Measurements from ENCODE around the gene SRD5A2. TPM values are rescaled to one million over a fixed set of nuclear protein-coding genes. Genes with fewer than 3 reads are reported as not detected.

SRD5A2 gene, protein sequence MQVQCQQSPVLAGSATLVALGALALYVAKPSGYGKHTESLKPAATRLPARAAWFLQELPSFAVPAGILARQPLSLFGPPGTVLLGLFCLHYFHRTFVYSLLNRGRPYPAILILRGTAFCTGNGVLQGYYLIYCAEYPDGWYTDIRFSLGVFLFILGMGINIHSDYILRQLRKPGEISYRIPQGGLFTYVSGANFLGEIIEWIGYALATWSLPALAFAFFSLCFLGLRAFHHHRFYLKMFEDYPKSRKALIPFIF
- not detected in 2 replicates for total RNA-seq (2014; rRNA removed; shearing (Covaris generic))

DNA sequence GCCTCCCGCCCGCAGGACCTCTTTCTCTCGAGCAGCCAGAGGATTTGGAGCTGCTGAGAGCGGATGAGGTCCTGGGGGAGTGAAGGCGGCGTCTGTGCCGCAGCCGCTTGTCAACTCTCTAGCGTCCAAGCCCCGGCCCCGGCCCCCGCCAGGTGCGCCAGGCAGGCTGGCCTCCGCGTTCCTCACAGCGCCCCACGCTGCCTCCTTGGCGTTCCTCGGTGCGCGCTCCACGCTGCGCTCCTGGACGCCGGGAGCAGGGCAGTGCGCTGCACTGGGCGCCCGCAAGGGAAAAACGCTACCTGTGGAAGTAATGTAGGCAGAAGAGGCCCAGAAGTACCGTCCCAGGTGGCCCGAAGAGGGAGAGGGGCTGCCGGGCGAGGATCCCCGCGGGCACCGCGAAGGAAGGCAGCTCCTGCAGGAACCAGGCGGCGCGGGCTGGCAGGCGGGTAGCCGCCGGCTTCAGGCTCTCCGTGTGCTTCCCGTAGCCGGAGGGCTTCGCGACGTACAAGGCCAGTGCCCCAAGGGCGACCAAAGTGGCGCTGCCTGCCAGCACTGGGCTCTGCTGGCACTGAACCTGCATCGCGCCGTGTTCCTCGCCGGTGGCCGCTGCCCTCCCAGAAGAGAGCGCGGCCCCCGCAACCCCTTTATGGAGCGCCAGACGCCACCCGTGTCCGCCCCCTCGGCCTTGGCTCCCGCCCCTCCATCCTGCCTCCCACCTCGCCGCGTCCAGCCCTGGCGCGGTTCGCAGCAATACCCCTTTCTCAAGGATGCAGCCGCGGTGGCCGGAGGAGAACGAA, at the start of gene SRD5A2:
SRD5A2 (minus strand) TSS at position 618 of the 797 bp plus-strand sequence; CDS start at position 580, 38 bp downstream.
- no peak for DNase-seq (ENCODE audit: low spot score)

- DNase-seq (ENCODE audit: low spot score): no peak
These were observed 25.8 kb upstream of the SRD5A2 start for GRCh38 chr2:31606509-31606908.

DNA sequence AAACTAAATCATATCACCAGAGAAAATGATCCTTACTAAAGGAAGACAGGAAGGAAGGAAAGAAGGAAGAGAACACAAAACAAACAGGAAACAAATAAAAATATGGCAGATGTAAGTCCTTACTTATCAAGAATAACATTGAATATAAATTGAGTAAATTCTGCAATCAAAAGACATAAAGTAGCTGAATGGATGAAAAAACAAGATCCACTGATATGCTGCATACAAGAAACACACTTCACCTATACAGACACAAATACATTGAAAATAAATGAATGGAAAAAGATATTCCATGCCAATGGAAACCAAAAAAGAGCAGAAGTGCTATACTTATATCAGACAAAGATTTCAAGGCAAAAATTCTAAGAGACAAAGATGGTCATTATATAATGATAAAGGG, 18.0 kb upstream of the SRD5A2 start:
- DNase-seq (ENCODE audit: low spot score): no peak

GRCh38 chr2:31586230-31586629, 5.5 kb upstream of the SRD5A2 start:
- DNase-seq (ENCODE audit: low spot score): no peak

DNA sequence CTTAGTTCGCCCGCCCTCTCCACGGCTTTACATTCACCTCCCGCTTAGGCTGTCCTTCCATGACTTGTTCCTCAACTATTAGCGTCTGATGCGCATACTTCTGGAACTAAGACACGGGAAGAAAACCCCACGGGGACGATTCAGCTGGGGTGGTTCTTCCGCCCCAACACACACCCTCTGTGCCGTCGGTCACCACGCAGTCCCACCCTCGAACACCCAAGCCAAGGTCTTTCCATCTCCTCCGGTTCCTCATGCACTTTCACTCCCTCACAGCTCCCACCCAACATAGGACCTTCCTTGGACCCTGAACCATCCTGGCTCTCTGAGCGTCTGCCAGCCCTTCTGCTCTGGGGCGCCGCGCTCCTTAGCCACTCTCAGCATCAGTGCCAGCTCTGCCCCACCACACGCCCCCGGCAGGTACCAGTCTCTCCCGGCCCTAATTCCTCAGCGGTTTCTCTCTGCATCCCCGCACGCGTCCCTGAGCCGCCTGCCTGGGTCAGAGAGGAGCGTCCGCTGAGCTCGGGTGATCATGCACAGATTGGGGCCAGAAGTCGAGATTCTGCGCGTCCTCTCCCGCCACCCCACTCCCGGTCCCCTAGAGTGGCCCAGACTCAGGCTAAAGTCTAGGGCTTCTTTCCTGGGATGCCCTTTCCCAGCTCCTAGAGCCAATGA, 522 bp upstream of the SRD5A2 start:
- no peak for DNase-seq (ENCODE audit: low spot score)

GRCh38 chr2:31579996-31580320, 780 bp downstream of the SRD5A2 start:
- no peak for DNase-seq (ENCODE audit: low spot score)

GRCh38 chr2:31578316-31578715, 2.4 kb downstream of the SRD5A2 start:
- no peak for DNase-seq (ENCODE audit: low spot score)

DNA sequence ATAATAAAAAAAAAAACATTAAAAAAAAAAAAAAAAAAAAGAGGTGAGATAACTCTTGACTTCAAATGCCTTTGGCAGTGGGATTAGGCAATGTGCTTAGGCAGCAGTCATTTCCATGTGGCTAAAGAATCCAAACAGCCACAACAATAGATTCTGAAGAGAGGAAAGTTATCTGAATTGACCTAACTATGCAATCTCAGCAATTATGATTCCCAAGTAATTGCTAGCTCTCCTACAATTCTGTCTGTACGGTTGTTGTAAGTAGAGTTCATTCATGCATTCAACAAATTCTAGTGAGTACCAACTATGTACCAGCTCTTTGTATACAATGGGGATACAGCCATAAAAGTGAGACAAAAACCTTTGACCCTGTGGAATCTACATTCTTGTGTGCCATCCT, 3.6 kb downstream of the SRD5A2 start:
- DNase-seq (ENCODE audit: low spot score): no peak

DNA sequence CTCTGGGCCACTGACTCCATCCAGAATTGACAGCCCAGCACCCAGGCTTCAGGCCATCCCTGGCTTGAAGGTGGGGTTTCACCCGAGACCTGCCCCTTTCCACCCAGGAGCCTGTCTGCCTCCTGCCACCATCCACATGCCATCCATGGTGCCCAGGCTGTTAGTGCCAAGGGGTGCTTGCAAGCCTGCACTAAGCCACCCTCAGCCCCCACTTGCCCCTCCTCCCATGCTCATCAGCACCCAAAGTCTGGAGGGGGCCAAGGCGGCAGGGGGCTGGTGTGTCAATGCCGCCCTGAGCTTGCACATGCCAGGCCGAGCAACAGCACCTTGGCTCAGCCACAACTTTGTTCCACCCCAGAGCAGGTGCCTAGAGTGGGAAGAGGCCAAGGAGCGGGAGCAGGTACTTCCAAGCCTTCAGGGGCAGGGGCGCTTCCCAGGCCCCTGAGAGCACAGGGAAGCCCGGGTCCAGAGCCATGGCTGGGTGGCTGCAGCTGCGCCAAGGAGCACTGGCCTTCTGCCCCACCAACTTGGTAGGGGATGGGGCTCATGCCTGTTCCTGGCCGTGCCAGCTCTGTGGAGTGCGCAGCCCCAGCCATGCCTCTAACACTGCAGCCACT, 12.0 kb downstream of the SRD5A2 start:
- DNase-seq (ENCODE audit: low spot score): no peak

DNA sequence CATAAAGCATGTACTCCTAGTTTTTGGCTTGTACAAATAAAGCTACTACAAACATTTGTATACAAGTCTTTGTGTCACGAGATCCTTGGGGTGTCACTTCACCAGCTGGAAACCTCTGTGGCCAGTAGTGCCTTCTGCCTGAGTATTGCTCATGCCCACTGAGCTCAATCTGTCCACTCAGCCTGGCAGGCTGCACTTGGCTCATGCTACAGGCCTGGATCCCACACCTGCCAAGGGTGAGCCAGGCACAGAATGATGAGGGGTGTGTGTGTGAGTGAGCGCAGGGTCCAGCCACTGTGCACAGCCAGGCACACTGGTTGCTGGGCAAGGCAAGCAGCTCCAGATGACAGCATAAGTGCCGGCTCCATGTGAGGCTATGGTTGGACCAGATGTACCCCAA, 13.1 kb downstream of the SRD5A2 start:
- no peak for DNase-seq (ENCODE audit: low spot score)

DNA sequence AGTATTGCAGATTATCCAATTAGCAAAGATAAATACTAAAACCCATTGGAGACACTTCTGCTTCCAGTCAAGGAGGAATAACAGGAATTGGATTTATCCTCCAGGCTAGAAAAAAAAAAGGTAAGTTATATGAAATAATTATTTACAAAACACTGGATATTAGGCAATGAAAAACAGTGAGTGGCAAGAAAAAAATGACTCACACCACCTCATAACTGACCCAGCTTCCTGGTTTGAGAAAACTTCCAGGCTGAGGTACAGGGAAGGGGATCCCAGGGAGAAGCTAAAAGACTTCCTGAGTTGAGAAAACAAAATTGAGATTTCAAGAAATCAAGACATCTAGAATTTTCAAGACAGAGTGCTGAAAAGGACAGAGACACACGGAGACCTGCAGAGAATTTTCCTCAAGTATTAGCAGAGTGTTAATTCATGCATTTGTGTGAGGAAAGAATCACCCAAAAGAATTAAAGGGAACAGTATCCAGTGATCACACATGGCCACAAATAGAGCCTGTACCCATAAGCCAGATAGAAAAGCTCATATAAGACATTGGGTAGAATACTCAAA, 17.4 kb downstream of the SRD5A2 start:
- no peak for DNase-seq (ENCODE audit: low spot score)

- DNase-seq (ENCODE audit: low spot score): no peak
These were observed 18.9 kb downstream of the SRD5A2 start for GRCh38 chr2:31561823-31562222.

DNA sequence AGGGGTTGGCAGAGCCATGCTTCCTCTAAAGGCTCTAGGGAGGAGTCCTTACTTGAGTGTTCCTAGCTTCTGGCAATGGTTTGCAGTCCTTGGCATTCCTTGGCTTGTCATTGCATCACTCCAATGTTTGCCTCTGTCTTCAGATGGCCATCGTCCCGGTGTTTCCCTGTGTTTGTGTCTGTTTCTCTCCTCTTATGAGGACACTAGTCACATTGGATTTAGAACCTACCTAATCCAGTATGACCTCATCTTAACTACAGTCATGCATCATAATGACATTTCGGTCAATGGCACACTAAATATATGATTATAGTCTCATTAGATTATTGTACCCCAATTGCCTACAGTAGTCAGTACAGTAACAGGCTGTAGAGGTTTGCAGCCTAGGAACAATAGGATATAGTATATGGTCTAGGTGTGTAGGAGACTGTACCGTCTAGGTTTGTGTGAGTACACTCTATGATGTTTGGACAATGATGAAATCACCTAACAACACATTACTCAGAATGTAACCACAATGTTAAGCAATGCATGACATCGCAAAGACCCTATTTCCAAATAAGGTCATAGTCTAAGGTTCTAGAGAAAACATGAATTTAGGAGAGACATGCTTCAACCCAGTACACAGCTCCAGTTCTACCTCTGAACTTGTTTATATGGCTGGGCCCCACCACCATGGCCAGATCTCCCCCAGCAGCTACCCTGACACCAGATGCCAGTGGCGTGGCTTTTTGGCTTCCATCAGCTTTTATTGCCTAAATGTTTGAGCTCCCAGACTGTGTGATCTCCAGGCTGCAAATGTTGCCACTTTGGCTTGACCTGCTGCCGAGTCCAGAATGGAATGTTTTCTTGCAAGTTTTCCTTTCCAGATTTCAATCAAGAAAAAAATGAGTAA, 22.1 kb downstream of the SRD5A2 start:
- DNase-seq (ENCODE audit: low spot score): peak; percentile 72

DNA sequence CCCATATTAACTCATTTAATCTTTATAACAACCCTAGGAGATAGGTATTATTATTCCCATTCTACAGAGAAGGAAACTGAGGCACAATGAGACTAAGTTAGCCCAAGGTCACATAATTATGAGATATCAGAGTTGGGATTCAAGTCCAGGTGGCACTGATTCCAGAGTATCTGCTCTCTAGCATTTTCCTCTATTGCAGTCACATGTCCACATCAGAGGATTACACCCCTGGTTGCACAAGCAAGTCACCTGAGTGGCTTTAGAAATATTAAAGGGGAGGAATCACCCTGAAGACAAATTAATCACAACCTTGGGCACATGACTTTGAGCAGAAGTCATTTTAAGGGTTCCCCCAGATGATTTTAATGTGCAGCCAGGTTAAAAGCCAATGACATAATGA, 23.8 kb downstream of the SRD5A2 start:
- no peak for DNase-seq (ENCODE audit: low spot score)

DNA sequence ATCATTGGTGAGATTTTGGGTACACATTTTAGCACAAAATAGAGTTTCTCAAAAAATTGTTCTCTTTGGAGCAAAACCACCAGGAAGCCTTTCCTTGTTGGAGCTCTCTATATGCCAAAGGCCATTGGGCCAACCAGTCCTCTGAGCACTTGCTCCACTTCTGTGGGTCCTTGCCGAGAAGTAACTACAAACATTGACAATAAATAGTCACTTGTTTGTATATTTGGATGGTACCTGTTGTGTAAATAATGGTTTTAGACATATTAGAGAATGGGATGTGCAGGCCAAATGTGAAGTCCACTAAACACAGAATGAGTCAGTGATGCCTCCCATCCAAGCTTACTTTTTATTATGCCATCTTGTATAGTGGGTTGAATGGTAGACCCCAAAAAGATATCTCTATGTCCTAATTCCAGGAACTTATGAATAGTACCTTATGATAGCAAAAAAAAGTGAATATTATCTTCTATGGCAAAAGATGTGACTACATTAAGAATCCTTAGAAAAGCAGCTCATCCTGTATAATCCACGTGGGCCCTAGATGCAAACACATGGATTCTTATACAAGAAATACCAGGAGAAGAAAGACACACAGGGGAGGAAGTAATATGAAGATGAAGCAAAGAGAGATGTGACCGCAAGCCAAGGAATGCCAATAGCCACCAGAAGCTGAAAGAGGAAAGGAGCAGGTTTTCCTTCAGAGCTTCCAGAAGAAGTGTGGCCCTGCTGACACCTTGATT, 24.6 kb downstream of the SRD5A2 start:
- no peak for DNase-seq (ENCODE audit: low spot score)

DNA sequence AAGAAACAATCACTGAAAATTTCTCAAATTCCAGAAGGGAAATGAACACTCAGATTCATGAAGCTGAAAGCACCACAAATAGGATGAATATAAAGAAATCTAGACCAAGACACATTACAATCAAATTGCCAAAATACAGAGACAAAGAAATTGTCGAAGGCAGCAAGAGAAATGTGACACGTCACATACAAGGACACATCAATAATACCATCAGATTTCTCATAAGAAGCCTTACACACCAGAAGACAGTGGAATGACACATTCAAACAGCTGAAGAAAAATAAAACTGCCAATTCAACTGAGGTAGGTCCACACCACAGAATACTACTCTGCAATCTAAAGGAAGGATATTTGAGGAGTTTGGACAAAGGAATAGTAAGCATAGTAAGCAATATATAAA, 27.4 kb downstream of the SRD5A2 start:
- no peak for DNase-seq (ENCODE audit: low spot score)

GRCh38 chr2:31547485-31547884, 33.3 kb downstream of the SRD5A2 start:
- DNase-seq (ENCODE audit: low spot score): no peak

GRCh38 chr2:31541853-31542252, 38.9 kb downstream of the SRD5A2 start:
- no peak for DNase-seq (ENCODE audit: low spot score)

- DNase-seq (ENCODE audit: low spot score): no peak
These were observed 41.2 kb downstream of the SRD5A2 start for GRCh38 chr2:31539505-31539904.

GRCh38 chr2:31535768-31536167, 45.0 kb downstream of the SRD5A2 start:
- no peak for DNase-seq (ENCODE audit: low spot score)

All from H4 (cell line).